ENCODE measurements around the gene KIF1A. TPM values are rescaled to one million over a fixed set of nuclear protein-coding genes. Genes with fewer than 3 reads are reported as not detected.

Gene KIF1A
- total RNA-seq, 1 donor from 2014 or later: 10.2 TPM

GRCh38 chr2:240714747-240715725 is 105.0 kb downstream of the KIF1A start:
- intact Hi-C loops (cut with DNase I): no loop called here
- no peak for DNase-seq (ENCODE audit: low spot score)

- intact Hi-C loops (cut with DNase I): no loop called here
- DNase-seq (ENCODE audit: low spot score): no peak
Observed at GRCh38 chr2:240713928-240714746, 105.9 kb downstream of the KIF1A start.

GRCh38 chr2:240713071-240713927 is 106.7 kb downstream of the KIF1A start:
- no peak for DNase-seq (ENCODE audit: low spot score)

GRCh38 chr2:240712121-240712520 is 107.9 kb downstream of the KIF1A start:
- intact Hi-C loops (cut with DNase I): no loop called here
- DNase-seq (ENCODE audit: low spot score): no peak

More at GRCh38 chr2:240713071-240713927, 106.7 kb downstream of the KIF1A start:
- intact Hi-C loops (cut with DNase I): no loop called here

GRCh38 chr2:240711701-240712100 is 108.3 kb downstream of the KIF1A start:
- intact Hi-C loops (cut with DNase I): no loop called here

GRCh38 chr2:240711296-240711695 is 108.7 kb downstream of the KIF1A start:
- DNase-seq (ENCODE audit: low spot score): no peak
- intact Hi-C loops (cut with DNase I): no loop called here

More at GRCh38 chr2:240711701-240712100, 108.3 kb downstream of the KIF1A start:
- DNase-seq (ENCODE audit: low spot score): no peak

GRCh38 chr2:240708457-240708856 is 111.6 kb downstream of the KIF1A start:
- DNase-seq (ENCODE audit: low spot score): no peak
- intact Hi-C loops (cut with DNase I): loop anchor here (10.0 kb wide), 1 partner anchor 194 kb away; no protein-coding TSS in a partner anchor

GRCh38 chr2:240707821-240708220 is 112.2 kb downstream of the KIF1A start:
- no peak for DNase-seq (ENCODE audit: low spot score)
- intact Hi-C loops (cut with DNase I): loop anchor here (10.0 kb wide), 1 partner anchor 193 kb away; no protein-coding TSS in a partner anchor

GRCh38 chr2:240707043-240707756 is 112.8 kb downstream of the KIF1A start:
- no peak for DNase-seq (ENCODE audit: low spot score)
- intact Hi-C loops (cut with DNase I): loop anchor here (10.0 kb wide), 1 partner anchor 192 kb away; no protein-coding TSS in a partner anchor

- no peak for DNase-seq (ENCODE audit: low spot score)
- intact Hi-C loops (cut with DNase I): loop anchor here (10.0 kb wide), 1 partner anchor 190 kb away; no protein-coding TSS in a partner anchor
Observed at GRCh38 chr2:240705204-240705791, 114.7 kb downstream of the KIF1A start.

- DNase-seq (ENCODE audit: low spot score): no peak
Observed at GRCh38 chr2:240704651-240705050, 115.4 kb downstream of the KIF1A start.

GRCh38 chr2:240703417-240704341 is 116.3 kb downstream of the KIF1A start:
- intact Hi-C loops (cut with DNase I): loop anchor here (10.0 kb wide), 1 partner anchor 189 kb away; no protein-coding TSS in a partner anchor
- DNase-seq (ENCODE audit: low spot score): no peak

More at GRCh38 chr2:240704651-240705050, 115.4 kb downstream of the KIF1A start:
- intact Hi-C loops (cut with DNase I): loop anchor here (10.0 kb wide), 1 partner anchor 190 kb away; no protein-coding TSS in a partner anchor

- no peak for DNase-seq (ENCODE audit: low spot score)
- intact Hi-C loops (cut with DNase I): loop anchor here (10.0 kb wide), 1 partner anchor 188 kb away; no protein-coding TSS in a partner anchor
Observed at GRCh38 chr2:240702640-240703011, 117.4 kb downstream of the KIF1A start.

- intact Hi-C loops (cut with DNase I): loop anchor here (10.0 kb wide), 1 partner anchor 187 kb away; no protein-coding TSS in a partner anchor
- no peak for DNase-seq (ENCODE audit: low spot score)
Observed at GRCh38 chr2:240701736-240702639, 118.0 kb downstream of the KIF1A start.

- intact Hi-C loops (cut with DNase I): loop anchor here (10.0 kb wide), 1 partner anchor 186 kb away; no protein-coding TSS in a partner anchor
- peak; percentile 66 for DNase-seq (ENCODE audit: low spot score)
Observed at GRCh38 chr2:240701091-240701735, 118.8 kb downstream of the KIF1A start.

Measured in cardiac septum (tissue), 1 donor.